ENCODE results near the gene NKX1-1. TPM values are rescaled to one million over a fixed set of nuclear protein-coding genes. Genes with fewer than 3 reads are reported as not detected.

Gene NKX1-1
- total RNA-seq, 1 experiment from 2014 or later, result not detected

DNA sequence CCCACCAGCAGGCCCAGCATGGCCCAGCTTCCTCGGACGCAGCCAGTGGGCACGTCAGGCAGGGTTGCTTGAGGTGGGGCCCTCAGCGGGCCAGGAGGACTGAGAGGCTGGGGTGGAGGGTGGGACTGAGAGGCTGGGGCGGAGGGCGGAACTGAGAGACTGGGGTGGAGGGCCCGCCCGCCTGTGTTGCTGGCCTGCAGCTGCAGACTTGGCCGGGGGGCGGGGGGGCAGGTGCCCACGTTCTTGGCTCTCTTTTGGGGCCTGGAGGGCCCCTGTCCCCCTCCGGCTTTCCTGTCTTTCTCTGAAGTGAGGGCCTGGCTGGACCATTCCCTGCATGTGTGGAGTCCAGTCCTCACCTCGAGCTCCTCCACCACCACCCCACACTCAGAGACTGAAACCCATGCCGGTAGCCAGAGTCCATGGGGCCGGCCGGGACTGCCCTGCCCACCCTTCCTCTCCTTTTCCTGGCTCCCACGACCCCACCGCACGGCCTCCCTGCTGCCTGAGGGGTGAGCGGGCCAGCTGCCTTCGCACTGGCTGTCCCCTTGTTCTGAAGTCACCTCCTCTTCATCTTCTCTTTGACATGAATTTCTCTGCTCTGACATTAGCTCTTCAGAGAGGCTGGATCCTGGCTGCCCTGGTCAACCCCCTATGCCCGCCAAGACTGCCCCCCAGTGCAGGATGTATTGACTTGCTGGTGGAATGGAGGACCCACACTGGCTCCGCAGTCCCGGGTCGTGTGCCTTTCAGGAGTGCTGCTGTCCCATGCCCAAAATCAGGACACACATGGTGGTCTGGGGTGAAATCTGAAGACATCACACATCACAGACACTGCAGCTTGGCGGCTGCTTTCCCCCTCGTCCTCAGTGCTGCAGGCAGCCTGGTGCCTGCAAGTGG is 10.1 kb upstream of the NKX1-1 start:
- intact Hi-C loops (cut with micrococcal nuclease; ENCODE audit: unreplicated experiment), result no loop called here
- ATAC-seq (no peak; the same call in 1 of the 2 replicates), DNase-seq (ENCODE audit: low read depth, low spot score) (no peak)
- Histone ChIP-seq H3K36me3 (ENCODE audit: control insufficient read depth, insufficient read depth, low read length) (no peaks in the 10 kb centered on the region), H3K9me3 (ENCODE audit: control insufficient read depth, insufficient read depth, low read depth, low read length) (no peaks in the 10 kb centered on the region), H3K27me3 (ENCODE audit: control insufficient read depth, insufficient read depth, low read length) (no peaks in the 10 kb centered on the region), H3K4me3 (ENCODE audit: low read depth in 2 of 2, low read length in 2 of 2) (no peak overlapping the region), H3K27ac (ENCODE audit: low read length) (no peak overlapping the region), H3K4me1 (ENCODE audit: control insufficient read depth, insufficient read depth, low read length) (no peaks in the 10 kb centered on the region)
- in situ Hi-C loops (cut with HindIII; ENCODE audit: low pct_unique_long_range_greater_than_20kb, low sequenced_read_pairs), result no loop called here
- ChIA-PET POLR2A (no interaction called here), CTCF (no interaction called here)
- TF ChIP-seq, protein P1, sequence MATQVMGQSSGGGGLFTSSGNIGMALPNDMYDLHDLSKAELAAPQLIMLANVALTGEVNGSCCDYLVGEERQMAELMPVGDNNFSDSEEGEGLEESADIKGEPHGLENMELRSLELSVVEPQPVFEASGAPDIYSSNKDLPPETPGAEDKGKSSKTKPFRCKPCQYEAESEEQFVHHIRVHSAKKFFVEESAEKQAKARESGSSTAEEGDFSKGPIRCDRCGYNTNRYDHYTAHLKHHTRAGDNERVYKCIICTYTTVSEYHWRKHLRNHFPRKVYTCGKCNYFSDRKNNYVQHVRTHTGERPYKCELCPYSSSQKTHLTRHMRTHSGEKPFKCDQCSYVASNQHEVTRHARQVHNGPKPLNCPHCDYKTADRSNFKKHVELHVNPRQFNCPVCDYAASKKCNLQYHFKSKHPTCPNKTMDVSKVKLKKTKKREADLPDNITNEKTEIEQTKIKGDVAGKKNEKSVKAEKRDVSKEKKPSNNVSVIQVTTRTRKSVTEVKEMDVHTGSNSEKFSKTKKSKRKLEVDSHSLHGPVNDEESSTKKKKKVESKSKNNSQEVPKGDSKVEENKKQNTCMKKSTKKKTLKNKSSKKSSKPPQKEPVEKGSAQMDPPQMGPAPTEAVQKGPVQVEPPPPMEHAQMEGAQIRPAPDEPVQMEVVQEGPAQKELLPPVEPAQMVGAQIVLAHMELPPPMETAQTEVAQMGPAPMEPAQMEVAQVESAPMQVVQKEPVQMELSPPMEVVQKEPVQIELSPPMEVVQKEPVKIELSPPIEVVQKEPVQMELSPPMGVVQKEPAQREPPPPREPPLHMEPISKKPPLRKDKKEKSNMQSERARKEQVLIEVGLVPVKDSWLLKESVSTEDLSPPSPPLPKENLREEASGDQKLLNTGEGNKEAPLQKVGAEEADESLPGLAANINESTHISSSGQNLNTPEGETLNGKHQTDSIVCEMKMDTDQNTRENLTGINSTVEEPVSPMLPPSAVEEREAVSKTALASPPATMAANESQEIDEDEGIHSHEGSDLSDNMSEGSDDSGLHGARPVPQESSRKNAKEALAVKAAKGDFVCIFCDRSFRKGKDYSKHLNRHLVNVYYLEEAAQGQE (IDR thresholded peaks at IDR 0.05; ENCODE audit: insufficient read depth in 1 of 2, low read depth in 2 of 2, low read length in 1 of 2), result no peak
- no peak for TF ChIP-seq SIN3A (IDR thresholded peaks at IDR 0.05; ENCODE audit: borderline replicate concordance, insufficient read depth, low read depth, low read length)
- no peak for TF ChIP-seq TCF7L2 (IDR thresholded peaks at IDR 0.05; ENCODE audit: low read depth, low read length)
- no peak for TF ChIP-seq POLR2AphosphoS5 (IDR thresholded peaks at IDR 0.05; ENCODE audit: low read depth, low read length)
- TF ChIP-seq, protein P2, sequence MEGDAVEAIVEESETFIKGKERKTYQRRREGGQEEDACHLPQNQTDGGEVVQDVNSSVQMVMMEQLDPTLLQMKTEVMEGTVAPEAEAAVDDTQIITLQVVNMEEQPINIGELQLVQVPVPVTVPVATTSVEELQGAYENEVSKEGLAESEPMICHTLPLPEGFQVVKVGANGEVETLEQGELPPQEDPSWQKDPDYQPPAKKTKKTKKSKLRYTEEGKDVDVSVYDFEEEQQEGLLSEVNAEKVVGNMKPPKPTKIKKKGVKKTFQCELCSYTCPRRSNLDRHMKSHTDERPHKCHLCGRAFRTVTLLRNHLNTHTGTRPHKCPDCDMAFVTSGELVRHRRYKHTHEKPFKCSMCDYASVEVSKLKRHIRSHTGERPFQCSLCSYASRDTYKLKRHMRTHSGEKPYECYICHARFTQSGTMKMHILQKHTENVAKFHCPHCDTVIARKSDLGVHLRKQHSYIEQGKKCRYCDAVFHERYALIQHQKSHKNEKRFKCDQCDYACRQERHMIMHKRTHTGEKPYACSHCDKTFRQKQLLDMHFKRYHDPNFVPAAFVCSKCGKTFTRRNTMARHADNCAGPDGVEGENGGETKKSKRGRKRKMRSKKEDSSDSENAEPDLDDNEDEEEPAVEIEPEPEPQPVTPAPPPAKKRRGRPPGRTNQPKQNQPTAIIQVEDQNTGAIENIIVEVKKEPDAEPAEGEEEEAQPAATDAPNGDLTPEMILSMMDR (IDR thresholded peaks at IDR 0.05), result no peak
- no TSS peak for BruUV-seq (replicated peaks)

DNA sequence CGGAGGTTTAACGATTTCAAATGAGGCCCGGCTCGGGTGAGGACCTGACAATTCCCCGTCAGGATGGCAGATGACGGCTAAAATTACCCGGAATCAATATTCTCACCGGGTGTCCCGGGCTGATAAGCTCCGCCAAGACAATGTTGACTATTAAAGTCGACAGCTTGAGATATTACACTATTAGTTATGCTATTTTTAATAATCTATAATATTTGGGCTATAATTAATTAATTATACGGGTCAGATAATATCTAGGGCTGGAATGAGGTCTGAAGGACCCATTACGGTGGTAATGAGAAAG is 9.4 kb upstream of the NKX1-1 start:
- CTCF ChIA-PET, result no interaction called here
- no peaks in the 10 kb centered on the region for H3K27me3 ChIP-seq (ENCODE audit: control insufficient read depth, insufficient read depth, low read length)
- no peak for DNase-seq (ENCODE audit: low read depth, low spot score)
- no peak for ATAC-seq
- no peak overlapping the region for H3K27ac ChIP-seq (ENCODE audit: low read length)
- intact Hi-C loops (cut with micrococcal nuclease; ENCODE audit: unreplicated experiment), result no loop called here
- in situ Hi-C loops (cut with HindIII; ENCODE audit: low pct_unique_long_range_greater_than_20kb, low sequenced_read_pairs), result no loop called here
- no peaks in the 10 kb centered on the region for H3K9me3 ChIP-seq (ENCODE audit: control insufficient read depth, insufficient read depth, low read depth, low read length)
- H3K36me3 ChIP-seq (ENCODE audit: control insufficient read depth, insufficient read depth, low read length), result no peaks in the 10 kb centered on the region
- TF ChIP-seq, protein P2 (IDR thresholded peaks at IDR 0.05), result no peak
- TF ChIP-seq TCF7L2 (IDR thresholded peaks at IDR 0.05; ENCODE audit: low read depth, low read length) (no peak), SIN3A (IDR thresholded peaks at IDR 0.05; ENCODE audit: borderline replicate concordance, insufficient read depth, low read depth, low read length) (no peak), POLR2AphosphoS5 (IDR thresholded peaks at IDR 0.05; ENCODE audit: low read depth, low read length) (no peak)
- TF ChIP-seq, protein P1 (IDR thresholded peaks at IDR 0.05; ENCODE audit: insufficient read depth in 1 of 2, low read depth in 2 of 2, low read length in 1 of 2), result no peak
- H3K4me3 ChIP-seq (ENCODE audit: low read depth in 2 of 2, low read length in 2 of 2), result no peak overlapping the region
- POLR2A ChIA-PET, result no interaction called here
- H3K4me1 ChIP-seq (ENCODE audit: control insufficient read depth, insufficient read depth, low read length), result no peaks in the 10 kb centered on the region
- no TSS peak for BruUV-seq (replicated peaks)
